Right hindlimb (tissue), 1 donor: ENCODE measurements around the gene HSDL1.

ENCODE experiments used
- DNase-seq: peaks from one replicate; pipeline ENCODE4 v3.0.0-alpha.2; 2018

HSDL1 gene

DNA sequence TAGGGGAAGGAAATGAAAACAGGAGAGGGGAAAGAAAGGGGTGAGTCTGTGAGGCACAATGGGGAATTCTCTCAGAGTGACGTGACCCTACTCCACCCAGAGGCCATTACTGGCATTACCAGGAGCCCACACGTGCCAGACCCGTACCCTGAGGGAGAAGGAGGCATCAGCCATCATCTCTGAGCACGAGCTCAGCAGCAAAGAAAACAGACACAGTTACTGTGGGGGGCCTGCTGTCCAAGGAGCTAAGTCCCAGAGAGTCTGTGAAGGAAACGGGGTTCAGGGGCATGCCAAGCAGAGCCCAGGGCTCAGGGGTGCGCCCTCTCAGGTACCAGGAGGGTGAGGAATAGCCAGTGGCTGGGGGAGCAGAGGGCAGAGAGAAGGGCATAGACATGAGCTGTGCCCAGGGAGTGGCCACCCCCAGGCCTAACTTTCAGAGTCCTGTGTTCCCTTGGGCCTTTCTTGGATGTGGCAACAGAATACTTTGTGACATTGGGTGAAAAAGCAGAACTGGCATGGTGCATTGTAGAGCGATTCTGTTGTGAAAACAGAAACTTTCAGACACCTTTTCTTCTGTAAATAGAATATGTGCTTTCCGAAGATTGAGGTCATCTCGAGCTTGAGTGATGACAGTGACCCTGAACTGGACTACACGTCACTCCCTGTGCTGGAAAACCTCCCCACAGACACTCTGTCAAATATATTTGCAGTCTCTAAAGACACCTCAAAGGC, 30.5 kb upstream of the HSDL1 start:
- DNase-seq, result no peak

DNA sequence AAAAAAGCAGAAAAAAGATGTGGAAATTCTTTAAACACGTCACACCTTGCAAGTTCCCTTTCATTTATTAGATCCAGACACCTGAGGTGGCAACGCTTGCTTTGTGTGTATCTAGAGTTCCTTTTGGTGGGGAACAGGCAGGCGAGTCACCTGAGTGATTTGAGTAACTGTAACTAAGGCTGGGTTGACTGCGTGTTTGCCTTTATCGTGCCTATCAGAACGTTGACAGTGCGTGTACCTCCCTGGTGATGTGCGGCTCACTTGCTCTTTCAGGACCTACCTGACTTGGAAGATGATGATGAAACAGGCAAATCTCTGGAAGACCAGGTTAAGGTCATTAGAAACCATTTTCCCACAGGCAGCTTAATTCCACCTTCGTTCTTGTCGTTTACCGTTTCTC, 29.4 kb upstream of the HSDL1 start:
- DNase-seq, result no peak

DNA sequence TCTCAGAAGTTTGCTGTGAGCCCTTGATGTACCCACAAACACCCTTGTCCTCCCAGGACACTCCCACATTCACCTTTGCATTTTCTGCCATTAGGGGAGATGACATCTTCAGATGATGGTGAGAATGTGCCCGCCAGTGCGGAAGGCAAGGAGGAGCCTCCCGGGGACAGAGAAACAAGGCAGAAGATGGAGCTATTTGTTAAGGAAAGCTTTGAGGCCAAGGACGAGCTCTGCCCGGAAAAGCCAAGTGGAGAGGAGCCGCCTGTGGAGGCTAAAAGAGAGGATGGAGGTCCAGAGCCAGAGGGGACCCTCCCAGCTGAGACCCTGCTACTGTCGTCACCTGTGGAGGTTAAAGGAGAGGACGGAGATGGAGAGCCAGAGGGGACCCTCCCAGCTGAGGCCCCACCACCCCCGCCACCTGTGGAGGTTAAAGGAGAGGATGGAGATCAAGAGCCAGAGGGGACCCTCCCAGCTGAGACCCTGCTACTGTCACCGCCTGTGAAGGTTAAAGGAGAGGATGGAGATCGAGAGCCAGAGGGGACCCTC, 24.9 kb upstream of the HSDL1 start:
- no peak for DNase-seq

DNA sequence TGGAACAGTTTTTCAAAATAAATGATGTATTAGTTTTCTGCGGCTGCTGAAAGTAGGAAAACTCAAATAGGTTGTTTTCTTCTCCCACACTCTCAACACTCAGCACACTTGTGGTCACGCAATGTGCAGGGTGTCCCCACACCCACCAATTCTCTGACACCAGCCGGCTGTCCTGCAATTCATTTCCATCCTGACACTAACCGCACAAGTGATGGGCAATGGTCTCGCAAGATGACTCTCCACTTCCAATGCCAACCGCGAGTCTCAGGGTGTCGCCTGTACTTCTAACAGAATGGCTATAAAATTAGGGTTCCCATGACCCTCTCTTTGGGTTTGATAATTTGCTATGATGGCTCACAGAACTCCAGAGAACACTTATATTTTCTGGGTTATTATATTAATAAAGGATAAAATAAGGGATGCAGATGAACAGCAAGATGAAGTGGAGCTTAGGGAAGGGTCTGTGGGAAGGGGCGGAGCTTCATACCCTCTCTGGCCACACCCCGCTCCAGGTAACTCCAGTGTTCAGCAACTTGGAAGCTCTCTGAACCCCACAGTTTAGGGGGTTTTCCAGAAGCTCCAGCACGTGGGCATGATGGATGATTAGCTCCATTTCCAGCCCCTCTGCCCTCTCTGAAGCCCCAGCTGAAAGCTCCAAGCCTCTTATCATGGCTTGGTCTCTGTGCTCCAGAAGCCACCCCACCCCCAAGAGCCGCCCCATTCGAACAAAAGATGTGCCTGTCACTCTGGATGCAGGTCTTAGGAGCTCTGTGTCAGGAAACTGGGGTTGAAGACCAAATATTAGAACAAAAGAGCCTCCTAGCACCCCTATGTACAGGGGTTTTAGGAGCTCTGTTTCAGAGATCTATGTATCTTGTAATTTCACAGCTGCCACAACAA, 22.1 kb upstream of the HSDL1 start:
- no peak for DNase-seq

DNA sequence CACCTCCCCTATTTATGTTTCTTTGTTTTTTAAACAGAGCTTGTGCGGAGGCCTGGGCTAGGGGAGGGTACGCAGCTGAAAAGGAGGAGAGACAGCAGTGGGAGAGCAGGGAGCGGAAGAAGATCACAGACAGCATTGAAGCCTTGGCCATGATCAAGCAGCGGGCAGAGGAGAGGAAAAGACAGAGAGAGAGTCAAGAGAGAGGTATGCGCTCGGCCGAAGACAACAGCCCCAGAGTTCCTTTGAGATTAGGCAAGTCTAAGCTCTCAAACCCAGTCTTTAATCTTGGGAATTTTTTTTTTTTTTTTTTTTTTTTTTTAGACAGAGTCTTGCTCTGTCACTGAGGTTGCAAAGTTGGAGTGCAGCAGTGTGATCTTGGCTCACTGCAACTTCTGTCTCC, 20.8 kb upstream of the HSDL1 start:
- no peak for DNase-seq

DNA sequence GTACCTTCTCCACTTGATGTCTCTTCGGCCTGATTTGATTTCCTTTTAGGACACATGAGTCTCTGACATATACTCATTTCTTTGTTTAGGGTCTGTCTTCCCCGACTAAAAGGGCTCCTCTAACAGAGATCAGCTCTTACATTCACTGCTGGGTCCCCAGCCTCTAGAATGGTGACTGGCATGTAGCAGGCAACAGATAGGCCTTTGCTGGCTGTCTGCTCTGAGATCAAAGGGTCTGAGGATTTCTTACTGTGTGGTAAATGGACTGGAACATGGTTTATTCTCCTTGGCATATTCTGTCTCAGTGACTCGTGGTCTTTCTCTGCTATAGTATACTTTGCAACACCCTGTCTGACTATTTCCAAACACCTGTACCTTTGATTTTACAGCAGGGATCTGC, 16.8 kb upstream of the HSDL1 start:
- DNase-seq, result no peak

DNA sequence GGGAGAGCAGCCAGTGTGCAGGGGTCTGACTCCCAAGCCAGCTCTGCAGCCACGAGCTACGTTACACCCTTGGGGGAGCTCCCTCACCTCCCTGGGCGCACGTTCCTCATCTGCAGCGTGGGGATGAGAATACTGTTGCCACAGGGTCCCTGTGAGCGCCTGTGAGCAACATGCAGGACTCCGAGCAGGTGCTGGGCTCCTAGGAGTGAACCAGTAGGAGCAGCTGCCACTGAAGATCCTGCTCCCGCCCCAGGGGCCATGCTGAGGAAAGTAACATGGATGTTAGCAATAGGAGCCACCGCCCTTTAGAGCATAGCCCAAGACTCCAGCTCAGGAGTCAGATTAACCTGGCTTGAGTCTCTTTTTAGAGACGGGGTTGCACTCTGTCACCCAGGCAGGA, 16.1 kb upstream of the HSDL1 start:
- no peak for DNase-seq

DNA sequence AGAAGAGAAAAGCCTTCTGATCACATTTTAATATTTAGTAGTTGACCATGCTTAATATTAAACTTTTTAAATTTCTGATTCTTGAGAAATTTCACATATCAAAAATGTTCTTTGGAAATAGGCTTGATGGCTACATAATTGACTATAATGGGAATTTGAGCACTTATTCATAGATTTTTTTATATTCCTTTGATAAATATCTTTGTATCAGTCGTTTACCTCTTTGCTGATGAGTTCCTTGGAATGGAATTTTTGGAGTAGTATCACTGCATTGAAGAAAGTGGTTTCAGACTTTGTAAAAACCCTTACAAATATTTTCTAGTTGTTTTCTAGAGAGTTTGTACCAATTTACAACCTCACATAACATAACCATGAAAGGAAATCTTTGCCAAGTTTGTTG, 14.8 kb upstream of the HSDL1 start:
- no peak for DNase-seq

DNA sequence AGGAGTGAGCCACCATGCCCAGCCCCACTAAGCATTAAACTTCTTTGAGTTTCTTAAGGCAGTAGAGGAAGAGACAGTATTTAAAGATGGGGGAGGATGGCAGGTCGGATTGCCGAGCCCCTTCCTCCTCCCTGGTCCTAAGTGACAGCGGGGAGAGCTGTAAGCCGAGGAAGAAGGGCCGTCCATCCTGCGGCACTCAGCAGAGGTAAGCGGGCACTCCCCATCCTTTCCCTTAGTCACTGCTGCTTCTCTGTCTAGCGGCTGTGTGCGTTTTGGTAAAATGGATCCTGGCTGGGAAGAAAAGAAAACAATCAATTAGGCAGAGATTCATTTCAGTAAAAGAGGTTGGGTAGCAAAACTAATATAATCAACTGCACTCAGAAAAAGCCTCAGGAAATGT, 14.0 kb upstream of the HSDL1 start:
- no peak for DNase-seq

DNA sequence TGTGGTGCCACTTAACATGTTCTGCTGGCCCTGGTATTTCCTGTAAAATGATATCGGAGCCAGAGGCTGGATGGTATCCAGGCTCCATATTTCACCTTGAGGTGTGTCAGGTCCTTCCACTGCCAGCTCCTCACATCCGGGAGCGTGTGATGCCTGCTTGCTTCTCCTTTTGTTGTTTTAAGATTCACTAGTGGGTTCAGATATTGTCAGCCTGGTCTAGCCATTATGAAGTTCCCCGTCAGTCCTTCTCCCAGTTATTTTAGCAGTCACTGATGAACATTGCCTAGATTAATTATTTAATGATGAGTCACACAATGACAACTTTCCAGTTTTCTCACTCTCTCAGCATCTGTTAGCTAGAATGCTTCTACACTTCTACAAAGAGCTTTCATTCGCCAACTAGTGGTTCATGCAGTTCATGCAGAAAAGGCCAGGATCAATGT, 11.4 kb upstream of the HSDL1 start:
- no peak for DNase-seq

DNA sequence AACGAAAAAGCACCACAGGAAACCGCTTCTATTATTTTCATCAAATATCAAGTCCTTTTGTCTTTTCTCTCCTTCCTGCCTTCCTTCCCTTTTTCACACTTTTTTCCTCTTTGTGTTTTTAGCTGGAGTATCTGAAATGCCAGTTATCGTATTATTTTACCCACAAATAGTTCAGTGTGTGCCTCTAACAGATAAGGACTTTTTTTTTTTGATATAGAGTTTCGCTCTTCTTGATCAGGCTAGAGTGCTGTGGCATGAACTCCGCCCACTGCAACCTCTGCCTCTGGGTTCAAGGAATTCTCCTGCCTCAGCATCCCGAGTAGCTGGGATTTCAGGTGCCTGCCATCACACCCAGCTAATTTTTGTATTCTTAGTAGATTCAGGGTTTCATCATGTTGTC, 10.8 kb upstream of the HSDL1 start:
- DNase-seq, result no peak

DNA sequence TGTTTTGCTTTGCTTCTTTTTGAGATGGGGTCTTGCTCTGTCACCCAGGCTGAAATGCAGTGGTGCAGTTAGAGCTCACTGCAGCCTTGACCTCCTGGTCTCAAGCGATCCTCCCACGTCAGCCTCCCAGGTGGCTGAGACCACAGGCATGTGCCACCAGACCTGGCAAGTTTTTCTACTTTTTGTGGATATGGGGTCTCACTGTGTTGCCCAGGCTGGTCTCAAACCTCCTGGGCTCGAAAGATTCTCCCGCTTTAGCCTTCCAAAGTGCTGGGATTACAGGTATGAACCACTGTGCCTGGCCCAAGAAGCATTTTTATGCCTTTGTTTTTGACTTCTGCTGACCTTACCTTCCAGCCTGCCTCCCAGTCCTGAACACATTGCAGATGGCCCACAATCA, 10.2 kb upstream of the HSDL1 start:
- no peak for DNase-seq

DNA sequence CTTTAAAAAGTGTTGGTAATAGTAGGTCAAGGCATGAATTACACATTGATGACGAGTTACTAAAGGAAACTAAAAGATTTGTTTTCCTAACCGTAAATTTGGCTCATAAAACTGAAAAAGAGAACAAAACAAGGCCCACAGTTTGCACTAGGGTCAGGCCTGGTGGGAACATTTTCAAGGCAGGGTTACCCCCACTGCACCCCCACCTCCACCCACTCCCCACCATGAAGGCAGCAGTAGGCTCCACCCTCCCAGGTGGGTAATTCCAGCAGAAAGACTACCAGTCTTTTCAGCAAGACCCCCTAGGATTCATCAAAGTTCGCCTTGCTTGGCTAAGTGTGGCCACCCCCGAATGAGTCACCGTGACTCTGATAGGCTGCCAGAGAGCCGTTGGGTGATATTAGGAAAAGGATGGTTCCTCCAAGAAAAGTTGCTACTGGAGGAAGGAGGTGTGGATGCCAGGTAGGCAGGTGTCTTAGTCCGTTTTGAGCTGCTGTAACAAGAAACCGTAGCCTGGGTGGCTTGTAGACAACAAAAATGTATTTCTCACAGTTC, 8.8 kb upstream of the HSDL1 start:
- no peak for DNase-seq

DNA sequence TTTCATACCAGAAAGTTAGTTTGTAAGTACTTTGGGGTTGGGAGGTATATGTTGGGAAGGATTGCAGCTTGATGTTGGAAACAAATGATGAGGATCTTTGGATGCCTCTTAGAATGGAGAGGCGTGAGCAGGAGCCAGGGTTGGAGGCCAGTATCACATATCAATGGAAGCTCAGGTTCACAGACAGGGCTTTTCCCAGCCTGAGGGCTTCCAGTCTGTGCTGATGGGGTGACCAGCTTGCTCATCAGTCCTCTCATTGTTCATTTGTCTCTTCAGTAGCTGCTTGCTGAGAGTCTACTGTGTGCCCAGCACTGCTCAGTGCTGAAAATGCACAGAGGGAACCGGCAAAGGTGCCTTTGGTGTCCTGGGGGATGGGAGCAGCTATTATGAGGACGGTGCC, 5.9 kb upstream of the HSDL1 start:
- no peak for DNase-seq

DNA sequence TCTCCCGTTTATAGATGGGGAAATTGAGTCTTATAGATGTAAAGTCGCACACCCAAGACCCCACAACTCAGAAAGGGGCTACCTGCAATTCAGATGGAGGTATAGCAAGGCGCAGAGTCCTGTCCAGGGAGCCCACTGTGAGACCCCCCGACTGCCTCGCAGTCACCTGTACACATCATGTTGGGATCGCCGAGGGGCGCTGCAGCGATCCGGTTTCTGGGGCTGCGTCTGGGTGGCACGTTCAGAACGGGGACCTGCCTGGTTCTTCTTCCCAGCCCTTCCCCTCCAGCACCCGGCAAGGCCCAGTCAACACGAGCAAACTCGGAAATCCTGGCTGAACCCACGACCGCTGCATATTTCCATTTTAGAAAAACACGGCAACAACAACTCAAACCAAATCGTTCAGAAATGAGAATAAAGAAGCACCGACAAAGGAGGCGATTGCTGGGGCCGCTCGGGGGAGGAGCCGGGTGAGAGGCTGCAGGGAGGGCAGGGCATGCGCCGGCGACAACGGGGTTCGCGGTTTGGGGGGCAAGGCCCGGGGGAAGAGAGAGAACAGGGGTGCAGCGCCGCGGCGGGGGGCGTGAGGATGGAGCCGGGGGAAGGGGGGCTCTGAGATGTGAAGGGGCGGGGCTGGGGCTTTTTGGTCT, 643 bp downstream of the HSDL1 start:
- DNase-seq, result no peak

DNA sequence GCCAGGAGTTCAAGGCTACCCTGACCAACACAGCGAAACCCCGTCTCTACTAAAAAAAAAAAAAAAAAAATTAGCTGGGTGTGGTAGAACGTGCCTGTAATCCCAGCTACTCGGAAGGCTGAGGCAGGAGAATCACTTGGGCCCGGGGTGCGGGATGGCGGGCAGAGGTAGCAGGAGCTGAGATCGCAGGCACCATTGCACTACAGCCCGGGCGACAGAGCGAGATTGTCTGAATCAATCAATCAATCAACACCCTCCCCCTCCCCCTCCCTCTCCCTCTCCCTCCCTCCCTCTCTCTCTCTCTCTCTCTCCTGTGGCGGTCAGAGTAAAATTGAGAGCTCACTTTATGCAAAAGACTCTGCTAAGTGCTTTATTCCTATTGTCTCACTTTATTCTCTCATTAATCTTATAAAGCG, 1.2 kb downstream of the HSDL1 start:
- DNase-seq, result no peak

DNA sequence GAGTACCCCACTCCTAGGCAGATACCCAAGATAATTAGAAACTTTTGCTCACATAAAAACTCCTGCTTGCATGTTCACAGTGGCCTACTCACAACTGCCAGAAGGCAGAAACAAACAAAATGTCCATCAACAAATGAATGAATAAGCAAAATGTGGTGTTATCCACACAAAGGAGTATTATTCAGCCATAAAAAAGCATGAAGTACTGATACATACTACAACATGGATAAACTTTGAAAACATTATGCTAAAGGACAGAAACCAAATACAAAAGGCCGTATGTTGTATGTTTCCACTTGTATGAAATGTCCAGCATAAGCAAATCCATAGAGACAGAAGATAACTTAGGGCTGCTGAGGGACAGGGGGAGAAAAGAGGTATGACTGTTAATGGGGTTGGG, 1.9 kb downstream of the HSDL1 start:
- no peak for DNase-seq

DNA sequence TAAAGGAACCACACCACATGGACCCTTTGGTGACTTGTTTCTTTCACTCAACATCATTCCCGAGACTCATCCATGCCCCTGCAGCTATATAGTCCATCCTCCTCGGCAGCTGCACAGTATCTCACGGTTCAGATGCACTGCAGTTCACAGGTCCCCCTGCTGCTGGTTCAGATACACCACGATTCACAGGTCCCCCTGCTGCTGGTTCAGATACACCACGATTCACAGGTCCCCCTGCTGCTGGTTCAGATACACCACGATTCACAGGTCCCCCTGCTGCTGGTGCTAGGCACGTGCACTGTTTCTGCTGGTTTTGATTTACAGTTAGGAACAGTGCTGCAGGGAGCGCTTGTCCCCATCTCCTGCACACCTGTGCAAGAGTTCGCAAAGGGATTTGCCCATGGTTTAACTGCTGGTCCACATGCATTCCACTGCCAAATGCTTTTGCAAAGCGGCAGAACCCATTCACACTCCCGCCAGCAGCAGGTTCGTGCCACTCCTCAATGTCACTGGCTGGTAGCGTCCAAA, 3.8 kb downstream of the HSDL1 start:
- DNase-seq, result no peak

DNA sequence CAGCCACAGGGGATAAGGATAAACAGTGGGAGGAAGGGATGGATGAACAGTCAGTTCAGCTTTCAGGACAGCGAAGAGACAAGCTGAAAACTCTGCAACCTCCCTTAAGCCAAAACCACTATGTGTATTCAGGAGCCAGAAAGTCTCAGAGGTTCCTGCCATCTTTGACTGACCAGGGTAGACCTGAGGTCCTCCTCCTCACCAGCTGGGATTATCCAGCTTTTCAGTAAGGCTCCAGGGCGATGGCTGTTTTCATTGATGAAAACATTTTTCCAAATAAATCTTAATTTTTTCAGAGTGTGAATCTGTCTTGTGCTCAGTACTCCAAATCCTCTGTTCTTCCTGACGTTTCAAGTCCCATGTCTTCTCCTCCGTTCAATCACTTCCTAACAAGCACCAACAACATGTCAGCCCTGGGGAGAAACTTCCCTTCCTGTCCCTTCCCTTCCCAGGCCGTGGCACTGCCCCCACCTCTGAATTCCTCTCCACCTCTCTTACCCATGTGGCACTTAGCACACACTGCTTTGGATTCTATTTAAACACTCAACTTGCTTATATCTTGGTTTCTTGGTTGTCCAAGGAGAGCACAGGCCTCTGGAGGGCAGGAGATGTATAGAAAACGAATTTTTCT, 5.2 kb downstream of the HSDL1 start:
- no peak for DNase-seq

DNA sequence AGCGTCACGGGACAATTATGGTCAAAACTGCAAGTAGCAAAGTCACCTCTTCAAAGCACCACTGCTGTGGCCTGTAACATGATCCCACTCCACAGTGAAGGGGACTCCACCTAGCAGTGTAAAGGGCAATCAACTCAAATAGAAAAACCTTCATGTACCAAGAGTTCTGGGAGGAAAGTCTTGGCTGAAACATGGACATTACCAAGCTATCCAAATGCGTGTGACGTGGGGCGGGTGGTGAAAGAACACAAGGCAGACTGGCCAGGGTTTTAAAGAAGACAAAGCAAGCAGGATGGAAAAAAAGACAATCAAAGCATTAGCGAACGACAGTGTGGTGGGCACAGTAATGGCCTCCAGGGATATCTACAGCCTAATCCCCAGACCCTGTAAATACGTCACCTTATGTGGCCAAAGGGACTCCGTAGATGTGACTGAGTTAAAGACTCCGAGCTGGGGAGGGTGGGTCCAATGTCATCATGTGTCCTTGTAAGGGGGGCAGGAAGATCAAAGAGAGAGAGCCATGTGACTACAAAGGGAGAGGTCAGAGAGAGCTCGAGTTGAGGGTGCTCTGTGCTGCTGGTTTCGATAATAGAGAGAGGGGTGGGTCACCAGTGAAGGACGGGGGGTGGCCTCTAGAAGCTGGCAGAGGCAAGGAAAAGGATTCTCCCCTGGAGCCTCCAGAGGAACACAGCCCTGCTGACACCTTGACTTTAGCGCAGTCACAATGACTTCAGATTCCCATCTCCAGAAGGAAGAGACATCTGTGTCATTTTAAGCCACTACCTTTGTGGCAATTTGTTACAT, 6.0 kb downstream of the HSDL1 start:
- DNase-seq, result no peak

DNA sequence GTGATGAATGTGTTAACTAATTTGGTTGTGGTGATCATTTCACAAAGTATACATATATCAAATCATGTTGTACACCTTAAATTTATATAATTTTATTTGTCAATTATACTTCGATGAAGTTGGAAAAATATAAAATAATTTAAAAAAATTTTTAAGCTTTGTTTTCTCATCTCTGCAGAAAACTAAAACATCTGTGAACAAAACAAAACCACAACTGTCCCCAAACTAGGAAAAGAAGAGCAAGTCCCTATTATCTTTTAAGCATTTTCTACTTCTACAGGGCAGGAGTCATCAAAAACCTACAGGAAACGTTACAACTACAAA, 6.5 kb downstream of the HSDL1 start:
- no peak for DNase-seq
